BLaER1 (cell line): Measurements from ENCODE around the gene PCDHB8.
"Not testable (repeated sequence)": the region's sequence is repeated elsewhere in the genome, so short reads cannot be mapped to it uniquely, and the experiment has no call there.

Experiments
- H3K27ac ChIP-seq: shearing (Covaris generic); formaldehyde crosslinking; 2 replicates; pipeline ENCODE4 v1.8.1; 2022
- H3K27me3 ChIP-seq: shearing (Covaris generic); formaldehyde crosslinking; 2 replicates; pipeline ENCODE4 v1.8.1; 2022
- H3K36me3 ChIP-seq: shearing (Covaris generic); formaldehyde crosslinking; 2 replicates; pipeline ENCODE4 v1.8.1; 2022
- H3K4me1 ChIP-seq: shearing (Covaris generic); formaldehyde crosslinking; 2 replicates; pipeline ENCODE4 v1.8.1; 2022
- H3K4me2 ChIP-seq: shearing (Covaris generic); formaldehyde crosslinking; 2 replicates; pipeline ENCODE4 v1.8.1; 2022
- H3K4me3 ChIP-seq: shearing (Covaris generic); formaldehyde crosslinking; 2 replicates; pipeline ENCODE4 v1.8.1; 2022
- H3K9ac ChIP-seq: shearing (Covaris generic); formaldehyde crosslinking; 2 replicates; pipeline ENCODE4 v1.8.1; 2022
- H3K9me3 ChIP-seq: shearing (Covaris generic); formaldehyde crosslinking; 2 replicates; pipeline ENCODE4 v1.8.1; 2022
- H4K20me1 ChIP-seq: shearing (Covaris generic); formaldehyde crosslinking; 2 replicates; pipeline ENCODE4 v1.8.1; 2022
- Cebpa-rat ChIP-seq: shearing (Covaris generic); IDR thresholded peaks from 2 replicates; pipeline ENCODE4 v1.8.1; 2022

PCDHB8 gene

DNA sequence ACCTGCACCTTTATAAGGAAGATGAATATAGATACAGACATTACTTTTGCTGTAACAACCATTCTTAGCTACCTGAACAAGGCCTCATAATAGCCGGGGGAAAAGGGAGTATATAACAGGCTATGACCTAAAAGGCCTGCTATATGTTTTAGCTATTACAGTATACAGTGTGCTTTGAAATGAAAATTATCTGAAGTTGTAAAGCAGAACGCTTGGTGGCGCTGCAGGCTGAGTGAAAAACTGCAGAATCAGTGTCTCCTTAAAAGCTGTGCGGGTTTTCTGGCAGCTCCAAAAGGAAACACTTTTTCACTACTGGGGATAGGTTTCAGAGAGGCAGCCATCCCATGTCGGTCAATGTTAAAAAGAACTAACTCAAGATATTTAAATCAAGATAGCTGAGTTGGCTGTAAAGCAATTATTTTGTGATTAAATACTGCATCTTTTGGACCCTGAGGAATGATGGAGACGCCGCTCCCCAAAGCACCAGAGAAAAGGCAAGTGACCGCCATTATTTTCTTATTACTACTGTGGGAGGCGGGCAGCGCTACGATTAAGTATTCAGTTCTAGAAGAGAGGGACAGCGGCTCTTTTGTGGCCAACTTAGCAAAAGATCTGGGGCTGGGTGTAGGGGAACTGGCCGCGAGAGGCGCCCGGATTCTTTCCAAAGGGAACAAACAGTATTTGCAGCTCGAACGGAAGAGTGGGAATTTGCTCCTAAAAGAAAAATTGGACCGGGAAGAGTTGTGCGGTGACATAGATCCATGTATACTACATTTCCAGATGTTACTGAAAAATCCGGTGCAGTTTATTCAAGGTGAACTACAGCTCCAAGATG is 21.8 kb upstream of the PCDHB8 start:
- Histone ChIP-seq H3K4me3 (no peak overlapping the region), H3K27ac (no peak overlapping the region), H3K36me3 (no peaks in the 10 kb centered on the region), H3K9ac (no peak overlapping the region), H4K20me1 (no peaks in the 10 kb centered on the region), H3K4me1 (no peaks in the 10 kb centered on the region), H3K9me3 (peaks cover 53% of the 10 kb centered on the region), H3K27me3 (no peaks in the 10 kb centered on the region), H3K4me2 (no peak overlapping the region)
- TF ChIP-seq Cebpa-rat: no peak

DNA sequence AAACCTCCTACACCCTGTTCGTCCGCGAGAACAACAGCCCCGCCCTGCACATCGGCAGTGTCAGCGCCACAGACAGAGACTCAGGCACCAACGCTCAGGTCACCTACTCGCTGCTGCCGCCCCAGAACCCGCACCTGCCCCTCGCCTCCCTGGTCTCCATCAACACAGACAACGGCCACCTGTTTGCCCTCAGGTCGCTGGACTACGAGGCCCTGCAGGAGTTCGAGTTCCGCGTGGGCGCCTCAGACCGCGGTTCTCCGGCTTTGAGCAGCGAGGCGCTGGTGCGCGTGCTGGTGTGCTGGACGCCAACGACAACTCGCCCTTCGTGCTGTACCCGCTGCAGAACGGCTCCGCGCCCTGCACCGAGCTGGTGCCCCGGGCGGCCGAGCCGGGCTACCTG is 20.2 kb upstream of the PCDHB8 start:
- peaks cover 37% of the 10 kb centered on the region for H3K9me3 ChIP-seq
- not testable (repeated sequence) for H3K27me3 ChIP-seq, H3K4me3 ChIP-seq

DNA sequence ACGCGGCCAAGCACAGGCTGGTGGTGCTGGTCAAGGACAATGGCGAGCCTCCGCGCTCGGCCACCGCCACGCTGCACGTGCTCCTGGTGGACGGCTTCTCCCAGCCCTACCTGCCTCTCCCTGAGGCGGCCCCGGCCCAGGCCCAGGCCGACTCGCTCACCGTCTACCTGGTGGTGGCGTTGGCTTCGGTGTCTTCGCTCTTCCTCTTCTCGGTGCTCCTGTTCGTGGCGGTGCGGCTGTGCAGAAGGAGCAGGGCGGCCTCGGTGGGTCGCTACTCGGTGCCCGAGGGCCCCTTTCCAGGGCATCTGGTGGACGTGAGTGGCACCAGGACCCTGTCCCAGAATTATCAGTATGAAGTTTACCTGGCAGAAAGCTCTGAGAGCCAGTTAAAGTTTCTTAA is 19.7 kb upstream of the PCDHB8 start:
- not testable (repeated sequence) for H3K9ac ChIP-seq, H4K20me1 ChIP-seq, H3K27me3 ChIP-seq, H3K4me3 ChIP-seq, H3K4me2 ChIP-seq, H3K4me1 ChIP-seq, H3K36me3 ChIP-seq, H3K27ac ChIP-seq
- H3K9me3 ChIP-seq: peaks cover 37% of the 10 kb centered on the region

More for the DNA sequence above, 20.2 kb upstream of the PCDHB8 start:
- H3K36me3 ChIP-seq, H3K27ac ChIP-seq, H3K9ac ChIP-seq, H4K20me1 ChIP-seq, H3K4me2 ChIP-seq, H3K4me1 ChIP-seq: not testable (repeated sequence)

DNA sequence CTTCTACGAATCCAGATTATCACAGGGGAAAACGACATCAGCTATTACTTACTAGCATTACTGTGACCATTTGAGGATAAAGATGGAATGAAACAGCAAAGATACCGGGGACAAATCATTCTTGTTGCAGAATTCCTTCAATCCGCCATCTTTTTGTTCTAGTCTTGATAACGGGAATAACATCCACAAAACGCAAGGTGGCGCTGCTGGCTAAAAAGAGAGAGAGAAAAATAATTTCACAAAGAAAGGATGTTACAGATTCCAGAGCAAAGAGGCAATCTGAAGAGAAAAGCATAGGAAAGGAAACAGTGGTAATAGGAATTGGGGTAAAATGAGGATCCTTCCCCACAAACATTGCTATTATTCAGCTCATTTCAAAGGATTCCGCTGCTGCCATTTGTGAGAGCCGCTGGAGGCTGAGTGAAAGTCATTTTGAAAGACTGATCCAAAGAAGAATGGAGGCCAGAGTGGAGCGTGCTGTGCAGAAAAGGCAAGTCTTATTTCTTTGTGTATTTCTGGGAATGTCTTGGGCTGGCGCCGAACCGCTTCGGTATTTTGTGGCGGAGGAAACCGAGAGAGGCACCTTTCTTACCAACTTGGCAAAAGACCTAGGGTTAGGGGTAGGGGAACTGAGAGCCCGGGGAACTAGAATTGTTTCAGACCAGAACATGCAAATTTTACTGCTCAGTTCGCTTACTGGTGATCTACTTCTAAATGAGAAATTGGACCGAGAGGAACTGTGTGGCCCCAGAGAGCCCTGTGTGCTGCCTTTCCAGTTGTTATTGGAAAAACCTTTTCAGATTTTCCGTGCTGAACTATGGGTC is 5.0 kb upstream of the PCDHB8 start, which contains the start of gene PCDHB7:
PCDHB7 (plus strand) TSS at position 264 of the 824 bp plus-strand sequence; CDS start at position 456, 192 bp downstream.
- Histone ChIP-seq H3K27me3 (no peaks in the 10 kb centered on the region), H3K27ac (no peak within 1 kb of the TSS), H4K20me1 (no peaks in the 10 kb centered on the region), H3K4me2 (no peak within 1 kb of the TSS), H3K4me1 (no peaks in the 10 kb centered on the region), H3K9me3 (peaks cover 32% of the 10 kb centered on the region), H3K9ac (no peak within 1 kb of the TSS), H3K36me3 (no peaks in the 10 kb centered on the region), H3K4me3 (no peak within 1 kb of the TSS)
- no peak for TF ChIP-seq Cebpa-rat

DNA sequence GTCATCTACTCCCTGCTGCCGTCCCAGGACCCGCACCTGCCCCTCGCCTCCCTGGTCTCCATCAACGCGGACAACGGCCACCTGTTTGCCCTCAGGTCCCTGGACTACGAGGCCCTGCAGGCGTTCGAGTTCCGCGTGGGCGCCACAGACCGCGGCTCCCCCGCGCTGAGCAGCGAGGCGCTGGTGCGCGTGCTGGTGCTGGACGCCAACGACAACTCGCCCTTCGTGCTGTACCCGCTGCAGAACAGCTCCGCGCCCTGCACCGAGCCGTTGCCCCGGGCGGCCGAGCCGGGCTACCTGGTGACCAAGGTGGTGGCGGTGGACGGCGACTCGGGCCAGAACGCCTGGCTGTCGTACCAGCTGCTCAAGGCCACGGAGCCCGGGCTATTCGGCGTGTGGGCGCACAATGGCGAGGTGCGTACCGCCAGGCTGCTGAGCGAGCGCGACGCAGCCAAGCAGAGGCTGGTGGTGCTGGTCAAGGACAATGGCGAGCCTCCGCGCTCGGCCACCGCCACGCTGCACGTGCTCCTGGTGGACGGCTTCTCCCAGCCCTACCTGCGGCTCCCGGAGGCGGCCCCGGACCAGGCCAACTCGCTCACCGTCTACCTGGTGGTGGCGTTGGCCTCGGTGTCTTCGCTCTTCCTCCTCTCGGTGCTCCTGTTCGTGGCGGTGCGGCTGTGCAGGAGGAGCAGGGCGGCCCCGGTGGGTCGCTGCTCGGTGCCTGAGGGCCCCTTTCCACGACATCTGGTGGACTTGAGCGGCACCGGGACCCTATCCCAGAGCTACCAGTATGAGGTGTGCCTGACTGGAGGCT is 3.1 kb upstream of the PCDHB8 start:
- H3K9ac ChIP-seq, H3K36me3 ChIP-seq, H3K4me2 ChIP-seq, H3K27ac ChIP-seq, H3K4me1 ChIP-seq, H3K27me3 ChIP-seq, H4K20me1 ChIP-seq, H3K4me3 ChIP-seq: not testable (repeated sequence)
- H3K9me3 ChIP-seq: peaks cover 38% of the 10 kb centered on the region

DNA sequence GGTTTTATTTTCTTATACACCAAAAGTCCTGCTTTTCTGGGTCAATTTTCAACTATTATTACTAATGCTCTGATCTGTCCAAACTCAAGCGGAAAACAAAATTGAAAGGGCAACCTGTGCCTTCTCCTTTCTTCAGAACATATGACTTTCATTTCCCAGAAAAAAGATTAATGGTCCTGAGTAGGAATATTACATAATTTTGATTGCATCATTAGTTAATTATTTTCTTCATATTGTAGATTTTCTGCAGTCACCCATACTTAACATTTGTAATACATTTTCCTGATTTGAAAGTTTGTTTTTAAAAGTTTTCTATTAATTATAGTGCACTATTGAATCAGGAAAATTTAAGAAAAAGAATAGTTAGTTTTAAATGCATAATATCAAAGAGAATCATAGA is 1.7 kb upstream of the PCDHB8 start:
- Histone ChIP-seq H4K20me1 (no peaks in the 10 kb centered on the region), H3K4me2 (no peak overlapping the region), H3K4me3 (no peak overlapping the region), H3K27ac (no peak overlapping the region), H3K27me3 (no peaks in the 10 kb centered on the region), H3K36me3 (no peaks in the 10 kb centered on the region), H3K9ac (no peak overlapping the region), H3K4me1 (no peaks in the 10 kb centered on the region), H3K9me3 (peaks cover 43% of the 10 kb centered on the region)
- no peak for TF ChIP-seq Cebpa-rat

DNA sequence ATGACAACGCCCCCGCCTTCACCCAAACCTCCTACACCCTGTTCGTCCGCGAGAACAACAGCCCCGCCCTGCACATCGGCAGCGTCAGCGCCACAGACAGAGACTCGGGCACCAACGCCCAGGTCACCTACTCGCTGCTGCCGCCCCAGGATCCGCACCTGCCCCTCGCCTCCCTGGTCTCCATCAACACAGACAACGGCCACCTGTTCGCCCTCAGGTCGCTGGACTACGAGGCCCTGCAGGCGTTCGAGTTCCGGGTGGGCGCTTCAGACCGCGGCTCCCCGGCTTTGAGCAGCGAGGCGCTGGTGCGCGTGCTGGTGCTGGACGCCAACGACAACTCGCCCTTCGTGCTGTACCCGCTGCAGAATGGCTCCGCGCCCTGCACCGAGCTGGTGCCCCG is 1.8 kb downstream of the PCDHB8 start:
- not testable (repeated sequence) for H3K4me3 ChIP-seq, H3K36me3 ChIP-seq, H3K4me2 ChIP-seq, H3K4me1 ChIP-seq, H3K9ac ChIP-seq, H3K27me3 ChIP-seq, H3K27ac ChIP-seq, H4K20me1 ChIP-seq
- H3K9me3 ChIP-seq: peaks cover 38% of the 10 kb centered on the region

DNA sequence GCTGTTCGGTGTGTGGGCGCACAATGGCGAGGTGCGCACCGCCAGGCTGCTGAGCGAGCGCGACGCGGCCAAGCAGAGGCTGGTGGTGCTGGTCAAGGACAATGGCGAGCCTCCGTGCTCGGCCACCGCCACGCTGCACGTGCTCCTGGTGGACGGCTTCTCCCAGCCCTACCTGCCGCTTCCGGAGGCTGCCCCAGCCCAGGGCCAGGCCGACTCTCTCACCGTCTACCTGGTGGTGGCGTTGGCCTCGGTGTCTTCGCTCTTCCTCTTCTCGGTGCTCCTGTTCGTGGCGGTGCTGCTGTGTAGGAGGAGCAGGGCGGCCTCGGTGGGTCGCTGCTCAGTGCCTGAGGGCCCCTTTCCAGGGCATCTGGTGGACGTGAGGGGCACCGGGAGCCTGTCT is 2.3 kb downstream of the PCDHB8 start:
- H4K20me1 ChIP-seq, H3K36me3 ChIP-seq, H3K4me3 ChIP-seq, H3K9ac ChIP-seq, H3K4me1 ChIP-seq, H3K4me2 ChIP-seq, H3K27me3 ChIP-seq, H3K27ac ChIP-seq: not testable (repeated sequence)
- H3K9me3 ChIP-seq: peaks cover 33% of the 10 kb centered on the region

DNA sequence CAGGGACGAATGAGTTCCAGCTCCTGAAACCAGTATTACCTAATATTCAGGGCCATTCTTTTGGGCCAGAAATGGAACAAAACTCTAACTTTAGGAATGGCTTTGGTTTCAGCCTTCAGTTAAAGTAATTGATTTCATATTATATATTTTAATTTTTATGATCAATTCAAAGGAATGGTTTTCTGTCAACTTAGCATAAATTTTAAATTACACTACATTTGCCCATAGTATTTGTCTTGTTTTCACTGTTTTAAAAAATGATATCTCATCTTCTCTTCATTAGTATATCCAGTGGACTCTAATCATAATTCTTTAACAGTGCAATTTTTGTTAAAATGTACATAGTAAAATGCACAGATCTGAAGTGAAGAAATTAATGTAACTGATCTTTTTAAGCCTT is 2.7 kb downstream of the PCDHB8 start:
- TF ChIP-seq Cebpa-rat: no peak
- no peak overlapping the region for H3K27ac ChIP-seq

DNA sequence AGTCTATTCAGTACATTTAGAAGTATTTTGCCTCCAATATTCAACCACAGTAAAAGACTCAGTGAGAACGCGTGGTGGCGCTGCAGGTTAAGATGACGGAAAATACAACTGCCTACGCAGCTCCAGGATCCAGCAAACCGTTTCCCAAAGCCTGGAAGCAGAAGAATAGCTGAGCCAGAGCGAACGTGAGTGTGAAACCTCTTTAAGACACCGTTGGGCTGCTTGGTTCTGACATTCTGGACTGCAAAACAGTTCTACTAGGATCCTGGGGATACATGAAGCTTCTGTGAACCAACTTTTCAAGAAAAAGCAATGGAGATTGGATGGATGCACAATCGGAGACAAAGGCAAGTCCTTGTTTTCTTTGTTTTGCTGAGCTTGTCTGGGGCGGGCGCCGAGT is 4.7 kb downstream of the PCDHB8 start, which contains the start of gene PCDHB16:
PCDHB16 (plus strand) TSS at position 140 of the 400 bp plus-strand sequence; CDS start at position 313, 173 bp downstream.
- Histone ChIP-seq H3K9ac (no peak within 1 kb of the TSS), H4K20me1 (no peaks in the 10 kb centered on the region), H3K36me3 (no peaks in the 10 kb centered on the region), H3K4me3 (no peak within 1 kb of the TSS), H3K4me2 (no peak within 1 kb of the TSS), H3K9me3 (peaks cover 37% of the 10 kb centered on the region), H3K27ac (no peak within 1 kb of the TSS), H3K4me1 (no peaks in the 10 kb centered on the region), H3K27me3 (no peaks in the 10 kb centered on the region)
- no peak for TF ChIP-seq Cebpa-rat

More for the DNA sequence above, 2.7 kb downstream of the PCDHB8 start:
- H3K4me2 ChIP-seq: no peak overlapping the region
- H3K27me3 ChIP-seq: no peaks in the 10 kb centered on the region
- H3K4me3 ChIP-seq: no peak overlapping the region
- H4K20me1 ChIP-seq: no peaks in the 10 kb centered on the region
- no peaks in the 10 kb centered on the region for H3K36me3 ChIP-seq
- no peaks in the 10 kb centered on the region for H3K4me1 ChIP-seq
- no peak overlapping the region for H3K9ac ChIP-seq
- H3K9me3 ChIP-seq: peaks cover 30% of the 10 kb centered on the region

DNA sequence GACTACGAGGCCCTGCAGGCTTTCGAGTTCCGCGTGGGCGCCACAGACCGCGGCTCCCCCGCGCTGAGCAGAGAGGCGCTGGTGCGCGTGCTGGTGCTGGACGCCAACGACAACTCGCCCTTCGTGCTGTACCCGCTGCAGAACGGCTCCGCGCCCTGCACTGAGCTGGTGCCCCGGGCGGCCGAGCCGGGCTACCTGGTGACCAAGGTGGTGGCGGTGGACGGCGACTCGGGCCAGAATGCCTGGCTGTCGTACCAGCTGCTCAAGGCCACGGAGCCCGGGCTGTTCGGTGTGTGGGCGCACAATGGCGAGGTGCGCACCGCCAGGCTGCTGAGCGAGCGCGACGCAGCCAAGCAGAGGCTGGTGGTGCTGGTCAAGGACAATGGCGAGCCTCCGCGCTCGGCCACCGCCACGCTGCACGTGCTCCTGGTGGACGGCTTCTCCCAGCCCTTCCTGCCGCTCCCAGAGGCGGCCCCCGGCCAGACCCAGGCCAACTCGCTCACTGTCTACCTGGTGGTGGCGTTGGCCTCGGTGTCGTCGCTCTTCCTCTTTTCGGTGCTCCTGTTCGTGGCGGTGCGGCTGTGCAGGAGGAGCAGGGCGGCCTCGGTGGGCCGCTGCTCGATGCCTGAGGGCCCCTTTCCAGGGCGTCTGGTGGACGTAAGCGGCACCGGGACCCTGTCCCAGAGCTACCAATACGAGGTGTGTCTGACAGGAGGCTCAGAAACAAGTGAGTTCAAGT is 6.7 kb downstream of the PCDHB8 start:
- H3K4me3 ChIP-seq: not testable (repeated sequence)

More for the DNA sequence above, 6.7 kb downstream of the PCDHB8 start:
- H3K27me3 ChIP-seq, H3K36me3 ChIP-seq, H3K9ac ChIP-seq, H3K4me2 ChIP-seq, H3K27ac ChIP-seq, H4K20me1 ChIP-seq, H3K4me1 ChIP-seq: not testable (repeated sequence)
- peaks cover 45% of the 10 kb centered on the region for H3K9me3 ChIP-seq
